HepG2 (cell line): Measurements from ENCODE around the gene FAM168A. TPM values are rescaled to one million over a fixed set of nuclear protein-coding genes. Genes with fewer than 3 reads are reported as not detected.

Experiments
- BATF2 ChIP-seq: sonication (generic); formaldehyde crosslinking; IDR thresholded peaks from 2 replicates; pipeline ENCODE4 v1.8.0; 2022; ENCODE audit warnings: mild to moderate bottlenecking, missing genetic modification reagents, moderate library complexity
- BRF2 ChIP-seq: sonication (generic); formaldehyde crosslinking; IDR thresholded peaks from 2 replicates; pipeline ENCODE4 v1.8.1; 2022; ENCODE audit warnings: mild to moderate bottlenecking, missing genetic modification reagents
- GTF2F1 ChIP-seq: fragments of 150-350 bp; IDR thresholded peaks from 2 replicates; pipeline ENCODE4 v1.6.1; 2014; ENCODE audit warnings: low read length
- KDM5B ChIP-seq: sonication (generic); formaldehyde crosslinking; IDR thresholded peaks from 2 replicates; pipeline ENCODE4 v1.4.0; 2020; ENCODE audit warnings: missing genetic modification reagents, mild to moderate bottlenecking, borderline replicate concordance
- KLF12 ChIP-seq: sonication (generic); formaldehyde crosslinking; IDR thresholded peaks from 2 replicates; pipeline ENCODE4 v1.4.0; 2020; ENCODE audit warnings: missing genetic modification reagents, borderline replicate concordance
- MNT ChIP-seq: fragments of 450-650 bp; IDR thresholded peaks from 2 replicates; pipeline ENCODE4 v1.6.1; 2016
- MYC ChIP-seq: sonication (generic); formaldehyde crosslinking; IDR thresholded peaks from 2 replicates; pipeline ENCODE4 v1.9.0; 2021; ENCODE audit warnings: missing genetic modification reagents, borderline replicate concordance
- REXO4 ChIP-seq: sonication (generic); formaldehyde crosslinking; IDR thresholded peaks from 2 replicates; pipeline ENCODE4 v1.8.0; 2022; ENCODE audit warnings: missing genetic modification reagents, mild to moderate bottlenecking, borderline replicate concordance
- SUZ12 ChIP-seq: fragments of 150-350 bp; IDR thresholded peaks from 2 replicates; pipeline ENCODE4 v1.6.1; 2014; ENCODE audit warnings: low read depth, low read length
- TBX3 ChIP-seq: fragments of 450-650 bp; IDR thresholded peaks from 2 replicates; pipeline ENCODE4 v1.6.1; 2017; ENCODE audit warnings: antibody characterized with exemption, mild to moderate bottlenecking, inconsistent platforms, borderline replicate concordance
- ZNF276 ChIP-seq: sonication (generic); formaldehyde crosslinking; IDR thresholded peaks from 2 replicates; pipeline ENCODE4 v1.4.0; 2020; ENCODE audit warnings: mild to moderate bottlenecking, low read depth, missing genetic modification reagents
- ZNF296 ChIP-seq: sonication (generic); formaldehyde crosslinking; conservative IDR thresholded peaks from 2 replicates; pipeline ENCODE4 v1.5.0; 2020; ENCODE audit warnings: mild to moderate bottlenecking, missing genetic modification reagents
- ZNF564 ChIP-seq: sonication (generic); formaldehyde crosslinking; IDR thresholded peaks from 2 replicates; pipeline ENCODE4 v1.8.1; 2023; ENCODE audit warnings: mild to moderate bottlenecking, missing genetic modification reagents
- ZNF687 ChIP-seq: sonication (generic); formaldehyde crosslinking; IDR thresholded peaks from 2 replicates; pipeline ENCODE4 v1.5.1; 2020; ENCODE audit warnings: mild to moderate bottlenecking, missing genetic modification reagents, moderate library complexity
- ZNF777 ChIP-seq: sonication (generic); formaldehyde crosslinking; IDR thresholded peaks from 2 replicates; pipeline ENCODE4 v1.4.0; 2020; ENCODE audit warnings: missing genetic modification reagents
- polyA plus RNA-seq, 8 experiments: library from polyadenylated mRNA; depleted of rRNA in 3 of 8; stranded (reverse) in 7 of 8; unstranded in 1 of 8; fragments of >200 nt; fragmentation: Illumina TruSeq in 4 of 8; extraction: Trizol in 4 of 8; gene quantifications; 2 replicates each; pipeline versions ENCODE4 v1.2.1 to v1.2.3, GENCODE V29; 2011 to 2016; ENCODE audit warnings: low read depth in 4 of 8, missing spikeins in 1 of 8, mixed read lengths in 1 of 8; ENCODE audit not compliant: insufficient read depth in 1 of 8
- total RNA-seq, 5 experiments: library from RNA; depleted of rRNA; stranded (reverse); fragments of >200 nt; fragmentation: Illumina TruSeq; extraction: Trizol; gene quantifications; 2 replicates each; pipeline ENCODE4 v1.2.3, GENCODE V29; 2016; ENCODE audit warnings: low read depth in 1 of 5

Gene FAM168A
- total and polyA plus RNA-seq, 2 of the 13 experiments (the other 11 are each of a cell fraction or from before 2014, with no cell fraction given), result 13.9 to 15.8 TPM

- TF ChIP-seq BRF2 (no peak), ZNF687 (peak; percentile 66), TBX3 (peak; percentile 71; the same call in 1 of the 2 replicates), MYC (CRISPR knock-in tag) (peak; percentile 58), ZNF276 (CRISPR knock-in tag) (0 out of 2 replicates have a peak, but pooled peaks have one; percentile 42), ZNF296 (CRISPR knock-in tag) (0 out of 2 replicates have a peak, but pooled peaks have one; percentile 16), ZNF564 (CRISPR knock-in tag) (peak; percentile 7; the same call in 1 of the 2 replicates), GTF2F1 (no peak), SUZ12 (no peak), REXO4 (CRISPR knock-in tag) (no peak), ZNF777 (CRISPR knock-in tag) (peak; percentile 63), BATF2 (no peak), KLF12 (CRISPR knock-in tag) (no peak), KDM5B (CRISPR knock-in tag) (no peak), MNT (0 out of 2 replicates have a peak, but pooled peaks have one; percentile 17)
Observed at GRCh38 chr11:73376803-73377629, 220.9 kb downstream of the FAM168A start (continued).
